M059J (cell line): ENCODE data around the gene PWWP3B. TPM values are rescaled to one million over a fixed set of nuclear protein-coding genes. Genes with fewer than 3 reads are reported as not detected.
"Not testable (repeated sequence)": the region's sequence is repeated elsewhere in the genome, so short reads cannot be mapped to it uniquely, and the experiment has no call there.

Source experiments
- DNase-seq: peaks from one replicate; pipeline ENCODE4 v3.0.0-alpha.2; 2012; ENCODE audit warnings: low read depth
- total RNA-seq: library from RNA; depleted of rRNA; stranded (reverse); fragments of >200 nt; shearing (Covaris generic); gene quantifications from 2 replicates; pipeline ENCODE4 v1.2.3, GENCODE V29; 2014; rRNA removed

The PWWP3B gene
- not detected in 2 replicates for total RNA-seq

GRCh38 chrX:106168107-106168506 lies at the start of gene PWWP3B:
Gene PWWP3B (plus strand): TSS chrX:106168305. CDS start chrX:106205433, 37,128 bp downstream.
- DNase-seq: no peak

DNA sequence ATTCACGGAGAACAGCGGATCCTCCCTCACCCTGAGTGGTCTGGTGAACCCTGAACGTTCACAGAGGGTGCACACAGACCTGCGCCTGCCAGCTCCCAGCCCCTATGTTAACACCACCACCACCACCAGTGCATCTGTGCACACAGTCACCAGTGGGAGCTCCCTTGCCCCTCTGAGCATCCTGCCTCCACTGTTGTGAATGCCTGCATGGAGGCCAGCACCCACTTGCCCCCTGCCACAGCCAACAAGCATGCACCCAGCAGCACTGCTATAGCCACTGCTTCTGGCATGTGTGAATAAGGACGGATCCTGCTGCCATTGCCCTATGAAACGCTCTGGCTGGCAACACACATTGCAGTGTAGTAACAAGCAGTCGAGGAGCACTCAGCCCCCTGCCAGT lies 29.1 kb upstream of the PWWP3B start:
- DNase-seq: no peak

DNA sequence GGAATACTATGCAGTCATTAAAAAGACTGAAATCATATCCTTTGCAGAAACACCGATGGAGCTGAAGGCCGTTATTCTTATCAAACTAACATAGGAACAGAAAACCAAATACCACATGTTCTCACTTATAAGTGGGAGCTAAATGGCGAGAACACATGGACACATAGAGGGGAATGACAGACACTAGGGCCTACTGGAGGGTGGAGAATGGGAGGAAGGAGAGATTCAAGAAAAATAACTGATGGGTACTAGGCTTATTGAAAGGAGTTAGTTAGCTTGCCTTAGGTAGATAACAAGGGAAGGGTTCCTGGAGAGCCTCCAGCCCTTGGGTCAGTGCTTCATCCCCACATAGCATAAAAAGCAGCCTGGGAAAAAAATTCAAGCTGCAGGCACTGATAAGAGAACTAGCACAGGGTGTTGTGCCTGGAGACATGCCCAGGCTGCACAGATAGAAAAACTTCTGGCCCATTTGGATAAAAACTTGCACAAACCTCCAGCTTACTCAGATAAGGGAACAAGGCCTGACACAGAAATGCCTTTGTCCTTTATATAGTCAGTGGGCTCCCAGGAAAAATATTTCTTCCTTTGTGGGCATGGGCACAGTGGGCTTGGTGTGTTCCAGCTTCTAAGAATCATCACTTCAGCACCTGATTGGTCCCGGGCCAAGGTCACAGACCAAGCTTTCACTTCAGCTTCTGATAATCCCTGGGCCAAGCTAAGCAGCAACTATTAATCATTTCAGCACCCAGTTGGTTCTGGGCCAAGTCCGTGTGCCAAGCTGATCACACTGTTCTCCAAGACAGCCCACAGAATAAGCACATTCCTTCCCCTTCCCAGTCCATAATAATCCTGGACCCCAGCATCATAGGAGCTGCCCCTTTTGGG lies 23.1 kb upstream of the PWWP3B start:
- DNase-seq: no peak

- DNase-seq: no peak
Measured at GRCh38 chrX:106150701-106151100, 17.4 kb upstream of the PWWP3B start.

DNA sequence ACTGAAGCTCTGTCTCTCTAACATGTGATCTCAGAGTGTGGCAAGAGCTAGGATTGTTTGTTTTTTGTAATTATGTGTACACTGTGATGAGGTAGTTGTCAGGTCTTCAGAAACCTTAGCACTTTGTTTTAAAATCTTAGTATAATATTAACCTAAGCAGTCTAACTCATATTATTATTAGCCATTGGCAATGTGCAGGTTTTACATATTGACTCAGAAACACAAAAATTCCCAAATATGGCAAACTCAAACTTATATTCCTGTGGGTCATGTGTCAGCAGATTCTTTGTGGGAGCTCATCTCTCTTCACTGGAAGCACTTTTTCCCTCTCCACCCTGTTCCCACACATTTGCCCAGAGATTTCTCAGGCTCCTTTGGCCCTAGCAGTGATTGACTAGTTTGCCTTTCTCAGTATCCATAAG lies 8.2 kb upstream of the PWWP3B start:
- DNase-seq: no peak

- DNase-seq: no peak
Measured at GRCh38 chrX:106170318-106170717, 2.2 kb downstream of the PWWP3B start.

- DNase-seq: no peak
Measured at GRCh38 chrX:106171293-106171820, 3.3 kb downstream of the PWWP3B start.

DNA sequence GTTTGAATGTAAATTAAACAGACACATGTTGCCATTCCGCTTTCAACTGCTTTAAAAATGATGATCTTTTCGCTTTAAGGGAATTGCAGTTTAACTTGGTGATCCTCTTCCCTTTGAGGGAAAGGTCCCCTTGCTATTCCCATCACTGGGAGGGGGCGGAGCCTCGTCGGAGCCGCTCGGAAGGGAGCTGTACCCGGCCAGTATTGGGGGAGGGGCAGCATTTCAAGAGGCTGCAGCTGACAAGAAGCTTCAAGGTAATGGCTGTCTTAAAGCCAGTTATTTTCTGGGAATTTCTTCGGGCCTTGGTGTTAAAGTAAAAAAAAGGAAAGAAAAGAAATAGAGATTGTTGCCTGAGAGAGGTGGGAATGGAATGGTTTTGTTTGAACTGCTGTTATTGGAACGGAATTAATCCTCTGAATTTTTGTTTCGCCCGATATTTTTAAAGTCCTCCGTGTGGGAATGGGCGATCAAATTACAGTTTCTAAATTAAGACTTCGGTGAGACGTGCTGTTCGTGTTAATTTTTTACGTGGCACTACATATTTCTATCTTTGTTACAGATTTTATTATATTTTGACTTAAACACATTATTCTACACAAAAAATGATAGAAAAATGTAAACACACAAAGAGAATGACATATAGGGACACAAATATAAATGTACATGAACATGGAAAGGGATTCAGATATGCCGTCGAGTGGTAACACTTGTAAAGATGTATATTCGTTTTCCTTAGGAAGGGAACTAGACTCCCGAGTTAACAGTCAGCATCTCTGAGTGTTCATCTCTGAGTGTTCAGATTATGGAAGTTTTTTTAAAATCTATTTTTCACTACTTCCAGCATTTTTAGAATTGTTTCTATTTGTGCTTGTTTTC lies 9.2 kb downstream of the PWWP3B start:
- DNase-seq: no peak

DNA sequence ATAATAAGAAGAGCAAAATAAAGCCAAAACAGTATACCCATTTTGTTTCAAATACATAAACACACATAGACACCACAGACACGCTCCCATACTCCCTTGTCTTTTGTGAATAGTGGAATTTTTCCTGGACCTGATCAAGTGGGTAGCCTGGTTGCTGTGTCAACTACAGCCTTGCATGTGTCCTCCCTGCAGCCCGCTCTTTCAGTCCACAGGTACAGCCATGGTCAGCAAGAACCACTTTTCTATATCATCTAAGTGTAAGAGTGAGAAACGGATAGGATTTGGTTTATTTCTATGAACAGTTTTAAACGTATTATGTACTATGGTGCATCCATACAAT lies 9.8 kb downstream of the PWWP3B start:
- no peak for DNase-seq

- DNase-seq: no peak
Measured at GRCh38 chrX:106178826-106179225, 10.7 kb downstream of the PWWP3B start.

DNA sequence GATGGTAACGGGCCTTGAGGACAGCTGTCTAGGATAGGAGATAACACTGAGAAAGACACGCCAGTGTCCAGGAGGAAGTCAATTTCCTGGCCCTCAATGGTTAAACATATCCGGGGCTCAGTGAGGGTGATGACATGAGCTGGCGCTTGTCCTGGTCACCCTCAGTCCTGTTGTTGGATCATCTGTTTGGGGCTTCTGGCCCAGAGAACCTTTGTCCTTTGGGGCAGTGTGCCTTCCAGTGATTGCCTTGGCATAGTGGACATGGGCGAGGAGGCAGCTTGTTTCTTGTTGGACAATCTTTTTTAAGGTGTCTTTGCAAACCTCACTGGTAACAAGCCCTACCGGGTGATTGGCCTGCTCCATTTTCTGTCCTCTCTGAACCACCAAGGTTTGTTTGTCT lies 15.6 kb downstream of the PWWP3B start:
- DNase-seq: not testable (repeated sequence)

GRCh38 chrX:106201502-106202178 lies 33.5 kb downstream of the PWWP3B start:
- no peak for DNase-seq

DNA sequence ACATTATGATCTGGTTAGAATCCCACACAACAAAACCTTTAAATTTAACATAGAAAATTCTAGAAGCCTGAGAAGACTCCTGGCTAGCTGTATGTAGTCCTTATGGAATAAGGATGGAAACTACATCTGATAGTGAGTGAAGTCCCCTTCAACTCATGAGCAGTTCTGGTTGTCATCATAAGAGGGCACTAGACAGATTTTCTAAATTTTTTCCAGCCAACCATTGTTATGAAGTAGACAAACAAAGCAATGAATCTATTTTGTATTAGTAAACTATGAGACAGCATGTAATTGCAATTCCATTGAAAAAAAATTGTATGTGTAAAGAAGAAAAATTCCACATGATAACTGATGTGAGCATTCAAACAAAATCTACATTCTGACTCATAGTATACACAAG lies 35.2 kb downstream of the PWWP3B start:
- DNase-seq: no peak

DNA sequence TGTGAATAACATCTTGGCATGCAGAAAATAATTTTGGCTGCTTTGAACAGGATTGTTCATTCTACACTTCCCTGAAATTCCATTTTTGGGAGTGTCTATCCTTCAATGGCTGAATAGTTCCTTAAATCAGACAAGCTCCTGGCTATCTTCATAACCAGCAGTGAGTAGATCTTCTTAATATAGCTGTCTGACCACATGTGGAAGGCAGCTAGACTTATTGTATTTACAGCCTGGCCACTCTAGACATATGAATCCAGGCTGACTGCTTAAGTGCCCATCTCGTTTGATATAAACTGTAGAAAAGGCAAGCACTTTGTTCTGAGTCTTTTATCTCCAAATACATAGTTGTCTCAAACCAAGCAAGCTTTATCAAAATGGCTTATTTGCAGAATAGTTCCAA lies 40.0 kb downstream of the PWWP3B start:
- no peak for DNase-seq

Other genes starting within 250 kb of the PWWP3B start
- gene SERPINA7, start 129.6 kb upstream of the PWWP3B start, total RNA-seq: not detected in 2 replicates